ENCODE results near the gene ZNF185.
"Not testable (repeated sequence)": the region's sequence is repeated elsewhere in the genome, so short reads cannot be mapped to it uniquely, and the experiment has no call there.

Gene ZNF185

DNA sequence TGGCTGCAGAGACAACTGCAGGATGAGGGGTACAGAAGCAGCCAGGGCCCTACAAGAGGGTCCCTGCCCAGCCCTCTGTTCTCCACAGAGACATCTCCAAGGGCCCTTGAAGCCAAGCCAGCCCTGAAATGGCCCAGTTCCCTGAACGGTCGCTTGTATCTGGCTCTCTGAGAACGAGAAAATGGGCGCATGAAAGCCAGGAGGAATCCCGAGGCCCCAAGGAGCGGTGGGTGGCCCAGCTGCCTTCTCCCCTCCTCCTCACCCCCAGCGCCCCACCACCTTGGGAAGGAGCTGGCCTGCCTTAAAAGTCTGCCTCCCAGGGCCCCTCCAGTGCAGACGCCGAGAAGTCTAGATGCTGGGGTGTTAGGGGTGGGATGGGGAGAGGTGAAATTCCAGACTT, 5.7 kb downstream of the ZNF185 start:
- H3K27ac ChIP-seq: no peak overlapping the region
- TF ChIP-seq, protein P1, sequence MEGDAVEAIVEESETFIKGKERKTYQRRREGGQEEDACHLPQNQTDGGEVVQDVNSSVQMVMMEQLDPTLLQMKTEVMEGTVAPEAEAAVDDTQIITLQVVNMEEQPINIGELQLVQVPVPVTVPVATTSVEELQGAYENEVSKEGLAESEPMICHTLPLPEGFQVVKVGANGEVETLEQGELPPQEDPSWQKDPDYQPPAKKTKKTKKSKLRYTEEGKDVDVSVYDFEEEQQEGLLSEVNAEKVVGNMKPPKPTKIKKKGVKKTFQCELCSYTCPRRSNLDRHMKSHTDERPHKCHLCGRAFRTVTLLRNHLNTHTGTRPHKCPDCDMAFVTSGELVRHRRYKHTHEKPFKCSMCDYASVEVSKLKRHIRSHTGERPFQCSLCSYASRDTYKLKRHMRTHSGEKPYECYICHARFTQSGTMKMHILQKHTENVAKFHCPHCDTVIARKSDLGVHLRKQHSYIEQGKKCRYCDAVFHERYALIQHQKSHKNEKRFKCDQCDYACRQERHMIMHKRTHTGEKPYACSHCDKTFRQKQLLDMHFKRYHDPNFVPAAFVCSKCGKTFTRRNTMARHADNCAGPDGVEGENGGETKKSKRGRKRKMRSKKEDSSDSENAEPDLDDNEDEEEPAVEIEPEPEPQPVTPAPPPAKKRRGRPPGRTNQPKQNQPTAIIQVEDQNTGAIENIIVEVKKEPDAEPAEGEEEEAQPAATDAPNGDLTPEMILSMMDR (conservative IDR thresholded peaks at IDR 0.05): no peak

DNA sequence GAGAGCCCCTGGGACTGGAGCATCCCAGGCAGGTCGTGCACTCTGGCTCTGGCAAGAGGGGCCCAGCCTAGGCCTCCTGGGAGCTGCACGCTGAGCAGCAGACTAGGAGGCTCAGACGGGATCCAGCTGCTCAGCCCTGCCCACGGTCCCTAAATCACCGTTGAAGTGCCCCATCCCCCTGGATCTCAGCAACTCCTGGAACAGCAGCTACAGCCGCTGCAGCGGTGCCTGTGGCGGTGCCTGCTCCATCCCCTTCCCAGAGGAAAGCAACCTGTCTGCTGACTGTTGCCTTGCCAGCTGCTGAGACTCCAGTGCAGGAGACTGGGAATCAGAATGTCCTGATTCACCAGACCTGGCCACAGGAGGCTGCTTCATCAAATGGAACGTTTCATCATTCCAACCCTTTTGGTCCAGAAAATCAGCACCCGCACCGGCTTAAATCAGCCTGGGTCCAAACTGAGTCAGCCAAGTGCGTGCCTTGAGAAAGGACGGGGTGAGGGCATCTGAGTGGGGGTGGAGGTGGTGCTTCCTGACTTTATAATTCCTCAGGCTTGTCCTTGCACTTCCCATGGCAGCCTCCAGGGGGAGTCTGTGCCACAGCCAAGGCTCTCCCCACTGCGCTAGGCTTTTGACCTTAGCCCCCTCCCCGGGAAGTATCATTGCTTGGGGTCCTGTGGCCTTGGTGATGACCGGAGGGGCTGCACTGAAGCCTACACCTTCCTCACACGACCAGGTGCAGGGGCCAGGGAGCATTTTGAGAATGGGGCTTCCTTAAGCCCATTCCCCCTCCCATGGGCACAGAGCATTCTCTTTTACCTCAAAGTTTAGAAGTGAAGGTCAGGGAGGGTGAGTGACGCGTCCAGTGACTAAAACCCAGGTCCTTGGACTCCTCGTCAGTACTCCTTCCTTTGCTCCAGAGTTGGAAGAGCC, 6.5 kb downstream of the ZNF185 start:
- TF ChIP-seq, protein P1 (conservative IDR thresholded peaks at IDR 0.05): peak; percentile 67
- H3K27ac ChIP-seq: no peak overlapping the region

DNA sequence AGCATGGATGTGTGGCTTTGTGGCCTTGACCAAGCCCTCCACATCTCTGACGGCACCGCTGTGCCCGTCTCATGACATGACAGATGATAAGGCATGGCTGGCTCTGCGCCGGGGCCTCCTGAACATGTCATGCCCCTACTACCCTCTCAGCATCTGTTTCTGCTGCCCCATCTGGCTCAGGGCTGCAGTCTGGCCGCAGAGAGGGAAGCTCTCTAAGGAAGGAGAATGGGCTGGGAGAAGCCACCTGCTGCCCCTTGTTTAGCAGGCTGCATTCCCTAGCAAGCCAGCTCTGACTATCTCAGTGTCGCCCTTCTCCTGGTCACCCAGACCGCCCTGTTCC, 7.2 kb downstream of the ZNF185 start:
- TF ChIP-seq, protein P1 (conservative IDR thresholded peaks at IDR 0.05): no peak
- H3K27ac ChIP-seq: no peak overlapping the region

DNA sequence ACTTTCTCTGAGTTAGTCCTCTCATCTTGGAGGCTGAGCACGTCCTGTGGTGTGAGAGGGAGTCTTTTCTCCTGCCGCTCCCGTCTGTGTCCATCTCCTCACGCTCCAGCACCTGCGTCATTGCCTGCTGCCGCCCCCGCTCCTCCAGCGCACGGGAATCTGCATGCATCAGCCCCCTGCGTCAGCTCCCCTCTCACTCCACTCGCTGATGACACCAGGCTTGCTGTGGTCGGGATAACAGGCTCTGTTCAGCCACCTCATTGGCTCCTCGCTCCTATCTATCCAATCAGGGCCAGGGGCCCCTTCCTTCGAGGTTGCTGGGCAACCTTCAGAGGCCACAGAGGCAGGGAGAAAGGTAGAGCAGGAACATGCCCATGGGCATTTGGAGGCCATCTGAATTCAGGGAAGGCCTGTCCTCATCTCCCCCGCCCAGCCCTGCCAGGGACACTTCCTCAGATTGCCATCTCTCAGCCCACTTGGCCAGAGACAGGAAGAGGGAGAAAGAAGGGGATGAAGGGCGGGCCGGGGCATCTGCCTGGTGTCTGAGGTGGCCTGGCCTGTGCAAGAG, 9.3 kb downstream of the ZNF185 start:
- H3K27ac ChIP-seq: no peak overlapping the region
- TF ChIP-seq, protein P1 (conservative IDR thresholded peaks at IDR 0.05): no peak

DNA sequence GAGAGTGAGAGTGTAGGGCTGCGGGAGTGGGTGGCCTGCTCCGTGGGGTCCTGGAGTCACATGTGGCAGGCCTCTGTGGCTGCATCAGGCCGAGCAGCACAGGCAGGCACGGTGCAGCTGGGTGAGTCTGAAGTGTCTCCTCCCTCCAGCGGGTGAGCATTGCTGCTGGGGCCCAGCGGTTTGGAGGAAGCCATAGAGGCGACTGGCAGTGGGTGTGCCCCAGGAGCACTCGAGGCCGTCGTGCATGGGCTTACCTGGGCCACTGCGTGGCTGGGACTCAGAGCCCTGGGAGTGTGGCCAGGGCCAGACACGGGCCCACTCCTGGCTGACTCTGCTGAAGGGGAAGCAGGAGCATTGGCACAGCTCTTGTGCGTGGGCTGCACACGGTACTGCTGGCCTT, 10.6 kb downstream of the ZNF185 start:
- H3K27ac ChIP-seq: no peak overlapping the region
- TF ChIP-seq, protein P1 (conservative IDR thresholded peaks at IDR 0.05): no peak

DNA sequence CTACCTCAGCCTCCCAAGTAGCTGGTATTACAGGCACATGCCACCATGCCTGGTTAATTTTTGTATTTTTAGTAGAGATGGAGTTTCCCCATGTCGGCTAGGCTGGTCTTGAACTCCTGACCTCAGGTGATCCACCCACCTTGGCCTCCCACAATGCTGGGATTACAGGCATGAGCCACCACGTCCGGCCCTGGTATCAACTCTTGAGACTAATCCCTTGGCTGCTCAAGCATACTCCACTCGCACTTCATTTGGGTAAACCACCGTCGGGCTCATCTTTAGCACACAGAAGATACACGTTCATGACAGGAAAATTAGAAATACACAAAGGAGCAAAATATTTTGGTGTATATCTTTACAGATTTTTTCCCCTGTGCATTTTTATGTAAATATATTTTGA, 12.2 kb downstream of the ZNF185 start:
- not testable (repeated sequence) for H3K27ac ChIP-seq

DNA sequence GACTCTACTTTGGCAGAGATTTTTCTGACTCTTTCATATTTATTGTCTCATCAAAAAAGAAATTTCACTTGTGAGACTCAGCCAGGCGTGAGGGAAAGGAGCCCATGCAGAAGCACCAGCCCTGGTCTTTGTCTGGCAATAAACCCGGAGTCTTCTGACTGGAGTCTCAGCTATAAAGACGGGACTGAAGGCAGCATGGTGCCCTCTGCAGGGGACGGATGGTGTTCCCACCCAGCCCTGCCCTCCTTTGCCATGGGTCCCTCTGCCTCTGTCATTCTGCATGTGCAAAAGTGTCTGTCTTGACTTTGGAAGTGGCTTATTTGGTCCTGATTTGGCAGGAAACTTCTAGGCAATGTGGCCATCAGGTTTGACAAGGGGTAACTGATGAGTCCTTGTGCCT, 14.2 kb downstream of the ZNF185 start:
- no peak overlapping the region for H3K27ac ChIP-seq
- TF ChIP-seq, protein P1 (conservative IDR thresholded peaks at IDR 0.05): no peak

DNA sequence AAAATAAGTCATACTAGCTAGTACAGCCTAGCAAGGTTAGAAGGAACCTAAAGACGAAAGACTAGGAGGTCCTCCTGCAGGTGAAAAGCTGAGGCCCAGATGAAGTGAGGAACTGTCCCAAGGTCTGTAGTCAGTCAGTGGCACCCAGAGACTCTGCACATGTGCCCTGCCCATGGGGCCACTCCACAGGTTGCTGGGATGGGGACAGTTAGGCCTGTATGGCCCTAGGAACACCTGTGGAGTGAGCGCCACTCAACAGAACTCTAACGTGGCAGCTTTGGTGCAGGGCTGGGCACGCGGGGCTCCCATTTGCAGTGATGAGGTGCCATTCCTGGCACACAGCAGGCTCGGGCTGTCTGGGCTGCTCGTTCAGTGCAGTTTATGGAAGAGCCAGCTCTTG, 14.8 kb downstream of the ZNF185 start:
- TF ChIP-seq, protein P1 (conservative IDR thresholded peaks at IDR 0.05): no peak
- no peak overlapping the region for H3K27ac ChIP-seq

All from VCaP (cell line).